Erythroblast (primary cell): ENCODE data around the gene HYOU1.

Experiments
- DNase-seq, 2 experiments: peaks; one replicate each; lab custom pipeline; 2025; lab: John Stamatoyannopoulos, UW
- GATA1 ChIP-seq: IDR thresholded peaks from 2 replicates; pipeline ENCODE4 v1.6.1; 2011; ENCODE audit warnings: low read depth, mild to moderate bottlenecking, control low read depth, low read length, moderate library complexity
- POLR2A ChIP-seq: IDR thresholded peaks from 2 replicates; pipeline ENCODE4 v1.6.1; 2011; ENCODE audit warnings: mild to moderate bottlenecking, low read length

The HYOU1 gene

DNA sequence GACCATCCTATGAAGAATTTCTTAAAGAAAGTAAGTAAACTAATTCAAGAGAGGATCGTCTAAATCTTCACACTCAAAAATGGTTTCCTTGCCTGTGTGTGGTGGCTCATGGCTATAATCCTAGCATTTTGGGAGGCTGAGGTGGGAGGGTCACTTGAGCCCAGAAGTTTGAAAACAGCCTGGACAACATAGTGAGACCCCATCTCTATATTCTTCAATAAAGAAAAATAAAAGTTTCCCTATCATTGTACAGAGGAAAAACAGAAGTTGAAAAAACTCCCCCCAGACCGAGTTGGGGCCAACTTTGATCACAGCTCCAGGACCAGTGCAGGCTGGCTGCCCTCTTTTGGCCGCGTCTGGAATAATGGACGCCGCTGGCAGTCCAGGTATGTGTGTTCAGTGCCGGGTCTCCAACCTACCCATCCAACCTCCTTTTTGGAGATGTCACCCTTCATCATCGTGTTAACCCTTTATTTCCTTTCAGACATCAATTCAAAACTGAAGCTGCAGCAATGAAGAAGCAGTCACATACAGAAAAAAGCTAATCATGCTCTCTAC, 41.9 kb downstream of the HYOU1 start:
- no peak for TF ChIP-seq POLR2A
- TF ChIP-seq GATA1: no peak
- no peak for DNase-seq

DNA sequence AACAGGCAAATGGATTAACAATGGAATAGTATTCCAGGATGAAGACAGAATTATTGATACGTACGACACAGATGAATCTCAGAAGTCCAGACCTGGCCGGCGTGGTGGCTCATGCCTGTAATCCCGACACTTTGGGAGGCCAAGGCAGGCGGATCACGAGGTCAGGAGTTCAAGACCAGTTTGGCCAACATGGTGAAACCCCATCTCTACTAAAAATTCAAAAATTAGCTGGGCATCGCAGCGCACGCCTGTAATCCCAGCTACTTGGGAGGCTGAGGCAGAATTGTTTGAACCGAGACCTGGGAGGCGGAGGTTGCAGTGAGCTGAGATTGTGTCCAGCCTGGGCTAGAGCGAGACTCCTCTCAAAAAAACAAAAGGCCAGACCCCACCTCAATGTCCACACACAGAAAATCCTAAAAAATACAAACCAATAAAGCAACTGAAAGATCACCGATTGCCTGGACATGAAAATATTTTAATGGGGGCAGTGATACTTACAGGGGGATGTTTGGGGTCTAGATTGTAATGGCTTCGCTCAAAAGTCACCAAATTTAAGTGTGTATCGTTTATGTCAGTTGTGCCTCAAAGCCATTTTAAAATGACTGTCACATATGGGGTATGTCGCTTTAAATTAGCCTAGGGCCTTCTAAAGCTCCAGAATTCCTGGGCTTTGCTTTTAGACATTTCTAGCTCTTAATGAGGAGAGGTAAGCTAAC, 42.6 kb downstream of the HYOU1 start:
- TF ChIP-seq GATA1 (no peak), POLR2A (peak; percentile 41)
- DNase-seq: no peak

DNA sequence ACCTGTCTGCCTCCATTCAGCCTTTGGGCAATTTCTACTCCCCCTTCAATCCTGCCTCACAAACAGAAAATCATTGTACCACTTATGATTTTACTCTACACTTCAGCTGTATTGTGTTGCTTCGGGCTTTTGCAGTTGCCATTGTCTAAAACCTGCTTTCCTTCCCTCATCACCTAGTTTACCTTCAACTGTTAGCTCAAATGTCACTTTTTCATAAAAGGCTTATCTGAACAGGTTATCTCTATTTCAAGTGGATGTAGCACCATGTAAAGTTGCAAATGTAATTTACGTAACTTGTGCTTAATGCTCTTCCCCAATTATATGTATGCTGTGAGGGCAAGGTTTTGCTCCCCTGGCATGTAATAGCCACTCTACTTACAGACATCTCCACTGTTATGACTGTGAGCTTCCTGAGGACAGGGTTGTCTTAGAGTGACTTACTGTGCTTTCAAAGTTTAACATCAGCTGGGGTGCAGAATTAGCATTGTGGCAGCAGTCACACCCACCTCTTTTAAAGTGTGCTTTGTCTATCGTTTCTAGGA, 44.3 kb downstream of the HYOU1 start:
- no peak for DNase-seq

DNA sequence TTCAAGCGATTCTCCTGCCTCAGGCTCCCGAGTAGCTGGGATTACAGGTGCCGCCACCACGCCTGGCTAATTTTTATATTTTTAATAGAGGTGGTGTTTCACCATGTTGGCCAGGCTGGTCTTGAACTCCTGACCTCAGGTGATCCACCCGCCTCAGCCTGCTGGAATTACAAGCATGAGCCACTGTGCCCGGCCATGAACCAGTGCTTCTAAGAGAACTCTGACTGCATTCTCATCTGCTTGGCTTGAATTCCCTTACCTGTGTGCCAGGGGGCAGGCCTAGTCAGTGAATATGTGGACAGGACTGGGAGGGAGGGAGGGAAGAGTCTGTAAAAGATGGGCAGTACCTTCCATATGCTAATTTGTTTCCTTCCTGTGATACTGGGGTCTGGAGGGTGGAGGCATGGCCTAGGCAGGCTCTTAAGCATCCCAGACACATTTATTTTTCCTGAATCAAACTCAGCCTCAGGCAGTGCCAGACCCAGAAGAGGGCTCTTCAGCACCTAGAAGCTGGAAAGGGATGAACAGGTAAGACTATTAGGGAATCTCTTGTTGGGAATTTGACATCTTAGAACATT, 45.4 kb downstream of the HYOU1 start:
- TF ChIP-seq POLR2A (no peak), GATA1 (no peak)

More for the DNA sequence above, 44.3 kb downstream of the HYOU1 start:
- TF ChIP-seq POLR2A (no peak), GATA1 (no peak)

DNA sequence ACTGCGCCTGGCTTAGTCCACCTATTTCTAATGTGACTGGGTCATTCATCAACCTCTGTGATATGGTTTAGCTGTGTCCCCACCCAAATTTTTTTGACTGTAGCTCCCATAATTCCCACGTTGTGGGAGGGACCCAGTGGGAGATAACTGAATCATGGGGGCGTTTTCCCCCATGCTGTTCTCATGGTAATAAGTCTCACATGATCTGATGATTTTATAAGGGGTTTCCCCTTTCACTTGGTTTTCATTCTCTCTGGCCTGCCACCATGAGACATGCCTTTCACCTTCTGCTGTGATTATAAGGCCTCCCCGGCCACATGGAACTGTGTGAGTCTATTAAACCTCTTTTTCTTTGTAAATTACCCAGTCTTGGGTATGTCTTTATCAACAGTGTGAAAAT, 50.3 kb downstream of the HYOU1 start:
- TF ChIP-seq POLR2A (no peak), GATA1 (no peak)
- DNase-seq: peak in 1 of 2 experiments; percentile 26

More for the DNA sequence above, 45.4 kb downstream of the HYOU1 start:
- no peak for DNase-seq

DNA sequence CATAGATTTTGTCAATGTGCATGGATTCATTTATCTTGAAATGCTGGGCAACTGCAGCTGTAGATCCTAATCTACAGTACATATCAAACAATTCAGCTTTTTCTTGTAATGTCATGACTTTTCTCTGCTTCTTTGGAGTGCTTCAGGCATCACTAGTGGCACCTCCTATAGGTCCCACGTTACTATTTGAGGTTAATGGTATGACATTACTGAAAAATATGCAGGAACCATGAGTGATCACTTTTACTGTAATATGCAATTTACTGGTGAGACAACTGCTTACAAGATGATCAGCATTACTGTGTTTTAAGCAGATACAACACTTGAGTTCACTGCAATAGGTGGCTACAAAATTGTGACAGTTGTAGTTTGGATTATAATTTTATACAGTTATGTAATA, 56.1 kb downstream of the HYOU1 start:
- peak; percentile 38 to 51 for DNase-seq
- TF ChIP-seq GATA1 (no peak), POLR2A (no peak)

DNA sequence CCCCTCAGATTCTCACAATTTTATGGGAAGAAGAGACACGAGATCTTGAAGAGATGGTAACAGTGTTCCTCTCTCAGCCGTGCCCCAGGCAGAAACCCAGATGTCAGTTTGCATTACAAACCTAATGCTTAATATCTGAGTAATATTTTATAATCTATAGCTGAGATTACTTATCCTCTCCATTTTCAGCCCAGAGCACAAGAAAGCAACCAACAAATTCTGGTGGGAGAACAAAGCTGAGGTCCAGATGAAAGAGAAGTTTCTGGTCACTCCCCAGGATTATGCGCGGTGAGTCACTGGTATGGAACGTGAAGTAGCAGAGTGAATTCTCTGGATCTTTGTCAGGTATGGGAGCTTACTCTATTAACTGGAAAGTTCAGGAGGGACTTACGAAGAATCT, 58.2 kb downstream of the HYOU1 start:
- peak in 1 of 2 experiments; percentile 43 for DNase-seq
- TF ChIP-seq GATA1 (no peak), POLR2A (no peak)

DNA sequence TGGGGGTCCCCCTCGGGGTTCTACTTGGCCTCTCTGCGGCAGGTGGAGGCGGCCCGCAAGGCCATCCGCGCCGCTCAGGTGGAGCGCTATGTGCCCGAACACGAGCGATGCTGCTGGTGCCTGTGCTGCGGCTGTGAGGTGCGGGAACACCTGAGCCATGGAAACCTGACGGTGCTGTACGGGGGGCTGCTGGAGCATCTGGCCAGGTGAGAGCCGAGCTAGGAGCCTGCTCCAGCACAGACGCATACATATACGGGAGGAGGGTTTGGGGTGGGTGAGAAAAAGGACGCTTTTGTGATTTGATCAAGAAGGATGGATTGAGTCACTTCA, 58.7 kb downstream of the HYOU1 start:
- TF ChIP-seq POLR2A: no peak
- TF ChIP-seq GATA1: no peak
- no peak for DNase-seq

DNA sequence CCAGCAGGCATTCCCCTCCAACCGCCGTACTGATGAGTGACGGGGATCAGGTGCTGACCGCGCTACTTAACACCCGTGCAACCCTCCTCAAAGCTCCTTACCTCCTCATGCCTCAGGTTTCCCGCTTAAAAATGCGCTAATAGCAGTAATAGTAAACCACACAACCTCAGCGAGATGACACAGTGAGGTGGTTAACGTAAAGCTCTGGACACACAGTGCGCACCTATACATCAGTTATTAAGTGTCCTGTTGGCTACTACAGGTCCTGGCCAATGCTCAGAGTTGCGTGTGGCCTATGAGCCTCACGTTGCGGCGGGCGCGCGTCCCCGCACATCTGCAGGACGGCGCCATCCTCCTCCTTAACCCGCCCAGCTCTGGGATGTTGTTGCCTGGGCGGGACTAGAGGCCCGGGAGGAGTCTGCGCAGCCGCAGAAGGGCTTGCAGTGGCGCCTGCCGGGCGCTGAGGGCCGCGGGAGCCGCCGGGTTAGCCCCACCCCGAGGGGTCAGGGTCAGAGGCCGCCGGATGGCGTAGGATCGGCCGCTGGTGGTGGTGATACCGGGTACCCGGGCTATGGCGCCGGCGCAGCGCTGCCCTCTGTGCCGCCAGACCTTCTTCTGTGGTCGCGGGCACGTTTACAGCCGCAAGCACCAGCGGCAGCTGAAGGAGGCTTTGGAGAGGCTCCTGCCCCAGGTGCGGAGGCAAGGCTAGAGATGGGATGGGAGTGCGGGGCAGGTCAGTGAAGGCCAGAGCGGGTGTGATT, 59.2 kb downstream of the HYOU1 start, which contains the start of gene CENATAC:
CENATAC (plus strand) TSS at position 512 of the 761 bp plus-strand sequence; CDS start at position 572, 60 bp downstream.
- DNase-seq: peak; percentile 95 to 96
- TF ChIP-seq GATA1: no peak
- peak; percentile 90 for TF ChIP-seq POLR2A

DNA sequence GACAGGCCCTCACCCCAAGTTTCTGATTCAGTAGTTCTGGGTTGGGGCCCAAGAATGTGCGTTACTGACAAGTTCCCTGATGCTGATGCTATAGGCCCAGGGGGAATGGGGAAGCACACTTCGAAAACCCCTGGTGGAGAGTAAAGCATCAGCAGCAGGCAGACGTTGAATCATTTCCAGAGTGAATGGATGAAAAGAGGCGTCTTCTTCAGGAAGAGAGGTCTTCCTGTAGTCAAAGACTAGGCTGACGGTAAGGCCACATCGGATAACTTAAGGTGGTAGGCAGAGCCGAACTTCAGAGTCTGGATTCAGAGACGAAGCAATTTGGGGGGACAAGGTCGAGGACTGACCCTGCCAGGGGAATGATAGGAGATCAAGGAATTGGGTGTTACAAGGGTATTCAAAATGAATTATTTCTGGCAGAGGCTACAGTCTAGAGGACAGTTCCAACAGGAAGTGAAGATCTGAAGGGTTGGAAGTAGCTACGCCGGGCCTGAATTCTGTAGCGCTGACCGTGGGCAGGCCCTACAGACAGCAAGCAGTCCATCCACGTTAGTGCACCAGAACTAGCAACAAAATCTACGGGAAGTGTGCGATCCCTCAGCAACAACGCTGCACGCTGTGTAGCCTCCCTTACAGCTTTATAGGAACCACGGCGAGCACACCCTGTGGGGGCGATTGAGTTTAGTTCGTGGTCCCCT, 59.9 kb downstream of the HYOU1 start:
- peak; percentile 47 to 60 for DNase-seq
- TF ChIP-seq GATA1 (no peak), POLR2A (no peak)
